Suprapubic skin (tissue), 4 donors: ENCODE data around the gene PLEKHO2.

ENCODE experiments used
- EP300 ChIP-seq: sonication (generic); formaldehyde crosslinking; IDR thresholded peaks from one replicate; pipeline ENCODE4 v1.6.1; 2017; ENCODE audit warnings: antibody characterized with exemption
- POLR2A ChIP-seq, 2 donors: fragments of 450-650 bp; IDR thresholded peaks; one replicate each; pipeline ENCODE4 v1.6.1; 2017; ENCODE audit warnings: antibody characterized with exemption in 2 of 2, mild to moderate bottlenecking in 2 of 2, moderate library complexity in 2 of 2
- POLR2AphosphoS5 ChIP-seq, 3 donors: sonication (generic); formaldehyde crosslinking; IDR thresholded peaks; one replicate each; pipeline ENCODE4 v1.6.1; 2017; ENCODE audit warnings: antibody characterized with exemption in 3 of 3
- TF ChIP-seq, protein P1 (sequence below), 2 donors: fragments of 200-600 bp in 1 of 2; fragments of 450-650 bp in 1 of 2; sonication (generic) in 1 of 2; IDR thresholded peaks; one replicate each; pipeline ENCODE4 v1.5.1; 2016 to 2019; ENCODE audit warnings: antibody characterized with exemption in 2 of 2, mild to moderate bottlenecking in 1 of 2, moderate library complexity in 1 of 2

DNA sequence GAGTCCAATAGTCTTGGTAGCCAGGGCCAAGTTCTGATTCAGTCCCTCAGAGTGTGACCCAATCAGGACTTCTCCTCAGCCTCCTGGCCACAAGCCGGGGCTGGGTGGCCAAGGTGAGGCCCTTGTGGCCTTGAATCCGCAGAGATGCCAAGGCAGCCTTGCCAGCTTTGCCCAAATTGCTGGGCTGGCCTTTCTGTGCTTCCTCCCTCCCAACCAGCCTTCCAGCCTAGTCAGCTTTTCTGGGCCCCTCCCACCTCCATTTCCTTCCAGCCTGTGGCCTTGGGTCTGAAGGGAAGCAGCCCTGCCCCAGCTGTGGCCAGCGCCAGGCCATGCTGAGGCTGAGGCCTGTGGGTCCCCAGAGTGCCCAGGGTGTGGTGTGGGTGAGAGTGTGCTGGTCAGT, 35.7 kb downstream of the PLEKHO2 start:
- TF ChIP-seq, protein P1, sequence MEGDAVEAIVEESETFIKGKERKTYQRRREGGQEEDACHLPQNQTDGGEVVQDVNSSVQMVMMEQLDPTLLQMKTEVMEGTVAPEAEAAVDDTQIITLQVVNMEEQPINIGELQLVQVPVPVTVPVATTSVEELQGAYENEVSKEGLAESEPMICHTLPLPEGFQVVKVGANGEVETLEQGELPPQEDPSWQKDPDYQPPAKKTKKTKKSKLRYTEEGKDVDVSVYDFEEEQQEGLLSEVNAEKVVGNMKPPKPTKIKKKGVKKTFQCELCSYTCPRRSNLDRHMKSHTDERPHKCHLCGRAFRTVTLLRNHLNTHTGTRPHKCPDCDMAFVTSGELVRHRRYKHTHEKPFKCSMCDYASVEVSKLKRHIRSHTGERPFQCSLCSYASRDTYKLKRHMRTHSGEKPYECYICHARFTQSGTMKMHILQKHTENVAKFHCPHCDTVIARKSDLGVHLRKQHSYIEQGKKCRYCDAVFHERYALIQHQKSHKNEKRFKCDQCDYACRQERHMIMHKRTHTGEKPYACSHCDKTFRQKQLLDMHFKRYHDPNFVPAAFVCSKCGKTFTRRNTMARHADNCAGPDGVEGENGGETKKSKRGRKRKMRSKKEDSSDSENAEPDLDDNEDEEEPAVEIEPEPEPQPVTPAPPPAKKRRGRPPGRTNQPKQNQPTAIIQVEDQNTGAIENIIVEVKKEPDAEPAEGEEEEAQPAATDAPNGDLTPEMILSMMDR (IDR thresholded peaks at IDR 0.05) = no peak
- TF ChIP-seq POLR2AphosphoS5 (IDR thresholded peaks at IDR 0.05) (no peak), POLR2A (IDR thresholded peaks at IDR 0.05) (no peak), EP300 (no peak)
